Dendritic cell treated with granulocyte-macrophage colony-stimulating factor and Interleukin-4, amounts not matched to agents 40 ng/mL and 50 ng/mL, for 4 days (primary cell): ENCODE data around the gene USP30.

Experiments
- H3K27ac Mint-ChIP-seq: one replicate; pipeline ENCODE4 v1.8.0; 2022; ENCODE audit warnings: mild to moderate bottlenecking, mixed read lengths
- H3K27me3 Mint-ChIP-seq: one replicate; pipeline ENCODE4 v1.8.0; 2022; ENCODE audit warnings: mild to moderate bottlenecking, mixed read lengths
- H3K36me3 Mint-ChIP-seq: one replicate; pipeline ENCODE4 v1.8.0; 2022; ENCODE audit warnings: low read depth, mixed read lengths
- H3K4me1 Mint-ChIP-seq: one replicate; pipeline ENCODE4 v1.8.0; 2022; ENCODE audit warnings: low read depth, mixed read lengths
- H3K4me3 Mint-ChIP-seq: one replicate; pipeline ENCODE4 v1.8.0; 2022; ENCODE audit warnings: mild to moderate bottlenecking, moderate library complexity, mixed read lengths
- H3K9me3 Mint-ChIP-seq: one replicate; pipeline ENCODE4 v1.8.0; 2022; ENCODE audit warnings: mixed read lengths
- intact Hi-C: fragments of 100-400 bp; cut with micrococcal nuclease; formaldehyde crosslinking; loops from one replicate; pipeline ENCODE4 v1.15.0; 2022

USP30 gene

DNA sequence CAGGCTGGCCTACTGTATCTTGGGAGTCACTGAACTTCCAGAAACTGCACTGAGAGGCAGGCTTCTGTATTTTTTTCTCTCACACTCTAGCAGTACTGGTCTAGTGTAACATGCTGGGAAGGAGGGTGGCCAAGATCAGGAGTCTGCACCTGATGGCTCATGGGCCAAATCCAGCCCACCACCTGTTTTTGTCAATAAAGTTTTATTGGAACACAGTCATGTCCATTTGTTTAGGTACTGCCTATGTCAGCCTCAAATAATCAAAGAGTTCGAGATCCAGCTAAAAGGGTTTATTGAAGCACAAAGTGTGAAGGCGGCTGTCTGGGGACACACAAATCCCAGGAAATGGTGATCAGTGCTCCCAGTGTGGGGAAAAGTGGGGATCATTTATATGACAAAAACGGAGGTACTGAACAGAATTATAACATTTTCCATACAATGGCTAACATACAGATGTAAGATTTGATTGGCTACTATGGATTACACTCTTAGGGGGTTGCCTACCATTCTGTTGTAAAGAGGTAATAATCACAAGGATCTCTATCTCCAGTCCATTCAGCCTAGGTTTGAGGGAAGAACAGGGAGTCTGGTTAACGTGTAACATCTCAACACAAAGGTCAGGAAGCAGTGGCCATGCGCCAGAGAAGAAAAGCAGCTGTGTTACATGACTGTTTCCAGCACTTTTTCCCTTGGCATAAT, 12.9 kb downstream of the USP30 start:
- no peak overlapping the region for H3K4me3 Mint-ChIP-seq
- intact Hi-C loops = no loop called here
- H3K4me1 Mint-ChIP-seq = no peaks in the 10 kb centered on the region
- H3K9me3 Mint-ChIP-seq = no peaks in the 10 kb centered on the region
- peaks cover 47% of the 10 kb centered on the region for H3K36me3 Mint-ChIP-seq
- H3K27ac Mint-ChIP-seq = no peak overlapping the region
- H3K27me3 Mint-ChIP-seq = no peaks in the 10 kb centered on the region

DNA sequence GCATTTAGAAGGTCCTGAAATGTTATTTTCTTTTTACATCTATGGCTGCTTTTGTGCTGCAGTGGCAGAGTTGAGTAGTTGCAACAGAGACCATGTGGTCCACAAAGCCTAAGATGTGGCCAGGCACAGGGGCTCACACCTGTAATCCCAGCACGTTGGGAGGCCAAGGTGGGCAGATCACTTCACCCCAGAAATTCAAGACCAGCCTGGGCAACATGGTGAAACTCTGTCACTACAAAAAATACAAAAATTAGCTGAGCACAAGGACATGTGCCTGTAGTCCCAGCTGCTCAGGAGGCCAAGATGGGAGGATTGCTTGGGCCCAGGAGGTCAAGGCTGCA, 13.4 kb downstream of the USP30 start:
- H3K27ac Mint-ChIP-seq = no peak overlapping the region
- no peak overlapping the region for H3K4me3 Mint-ChIP-seq
- intact Hi-C loops = no loop called here
- H3K36me3 Mint-ChIP-seq = peaks cover 52% of the 10 kb centered on the region
- no peaks in the 10 kb centered on the region for H3K9me3 Mint-ChIP-seq
- H3K4me1 Mint-ChIP-seq = no peaks in the 10 kb centered on the region
- no peaks in the 10 kb centered on the region for H3K27me3 Mint-ChIP-seq

GRCh38 chr12:109069307-109070271, 17.2 kb downstream of the USP30 start:
- Mint-ChIP-seq H3K27me3 (no peaks in the 10 kb centered on the region), H3K9me3 (no peaks in the 10 kb centered on the region), H3K27ac (no peak overlapping the region), H3K4me3 (no peak overlapping the region), H3K4me1 (no peaks in the 10 kb centered on the region), H3K36me3 (peaks cover 66% of the 10 kb centered on the region)
- intact Hi-C loops = no loop called here

DNA sequence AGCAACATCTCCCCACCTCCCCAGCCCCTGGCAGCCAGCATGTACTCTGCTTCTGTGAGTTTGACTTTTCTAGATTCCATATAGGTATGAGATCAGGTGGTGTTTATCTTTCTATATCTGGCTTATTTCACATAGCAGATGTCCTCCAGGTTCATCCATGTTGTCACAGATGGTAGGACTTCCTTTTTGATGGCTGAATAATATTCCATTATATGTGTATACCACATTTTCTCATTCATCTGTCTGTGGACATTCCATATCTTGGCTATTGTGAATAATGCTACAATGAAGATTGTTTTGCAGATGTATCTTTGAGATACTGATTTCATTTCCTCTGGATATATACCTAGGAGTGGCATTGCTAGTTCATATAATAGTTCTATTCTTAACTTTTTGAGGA, 22.5 kb downstream of the USP30 start:
- H3K27ac Mint-ChIP-seq = no peak overlapping the region
- H3K4me3 Mint-ChIP-seq = no peak overlapping the region
- H3K27me3 Mint-ChIP-seq = no peaks in the 10 kb centered on the region
- intact Hi-C loops = no loop called here
- H3K9me3 Mint-ChIP-seq = no peaks in the 10 kb centered on the region
- H3K4me1 Mint-ChIP-seq = no peaks in the 10 kb centered on the region
- peaks cover 71% of the 10 kb centered on the region for H3K36me3 Mint-ChIP-seq

GRCh38 chr12:109082751-109083150, 30.4 kb downstream of the USP30 start:
- no peaks in the 10 kb centered on the region for H3K9me3 Mint-ChIP-seq
- no peaks in the 10 kb centered on the region for H3K27me3 Mint-ChIP-seq
- no peaks in the 10 kb centered on the region for H3K4me1 Mint-ChIP-seq
- intact Hi-C loops = no loop called here
- H3K4me3 Mint-ChIP-seq = no peak overlapping the region
- no peak overlapping the region for H3K27ac Mint-ChIP-seq
- H3K36me3 Mint-ChIP-seq = peaks cover 83% of the 10 kb centered on the region

DNA sequence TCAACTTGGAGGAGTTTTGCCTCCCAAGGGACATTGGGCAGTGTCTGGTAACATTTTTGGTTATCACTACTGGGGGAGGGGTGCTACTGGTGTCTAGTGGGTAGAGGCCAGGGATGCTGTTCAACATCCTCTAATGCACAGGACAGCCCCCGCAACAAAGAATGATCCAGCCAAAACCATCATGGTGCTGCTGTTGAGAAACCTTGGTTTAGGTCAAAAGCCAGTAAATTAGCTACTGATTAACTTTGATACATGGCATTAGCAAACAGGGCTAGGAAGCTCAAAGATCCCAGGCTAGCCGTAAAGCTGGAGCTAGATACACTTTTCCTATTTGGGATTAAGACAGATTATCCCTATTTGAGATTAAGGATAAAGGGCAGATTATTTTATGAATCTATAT, 32.0 kb downstream of the USP30 start:
- intact Hi-C loops = no loop called here
- Mint-ChIP-seq H3K27me3 (no peaks in the 10 kb centered on the region), H3K36me3 (peaks cover 82% of the 10 kb centered on the region), H3K9me3 (no peaks in the 10 kb centered on the region), H3K27ac (no peak overlapping the region), H3K4me3 (no peak overlapping the region), H3K4me1 (no peaks in the 10 kb centered on the region)

DNA sequence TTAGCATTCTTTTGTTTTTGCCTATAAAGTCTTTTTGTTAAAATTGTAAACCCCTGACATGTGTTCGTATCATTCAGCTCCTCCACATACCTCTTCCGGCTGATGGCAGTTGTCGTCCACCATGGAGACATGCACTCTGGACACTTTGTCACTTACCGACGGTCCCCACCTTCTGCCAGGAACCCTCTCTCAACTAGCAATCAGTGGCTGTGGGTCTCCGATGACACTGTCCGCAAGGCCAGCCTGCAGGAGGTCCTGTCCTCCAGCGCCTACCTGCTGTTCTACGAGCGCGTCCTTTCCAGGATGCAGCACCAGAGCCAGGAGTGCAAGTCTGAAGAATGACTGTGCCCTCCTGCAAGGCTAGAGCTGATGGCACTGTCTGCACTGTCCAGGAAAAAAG, 33.2 kb downstream of the USP30 start:
- Mint-ChIP-seq H3K9me3 (no peaks in the 10 kb centered on the region), H3K4me1 (no peaks in the 10 kb centered on the region), H3K36me3 (peaks cover 82% of the 10 kb centered on the region), H3K27ac (no peak overlapping the region), H3K4me3 (no peak overlapping the region), H3K27me3 (no peaks in the 10 kb centered on the region)
- intact Hi-C loops = no loop called here

GRCh38 chr12:109087250-109087649, 34.9 kb downstream of the USP30 start:
- H3K27ac Mint-ChIP-seq = no peak overlapping the region
- peaks cover 7% of the 10 kb centered on the region for H3K4me1 Mint-ChIP-seq
- H3K9me3 Mint-ChIP-seq = no peaks in the 10 kb centered on the region
- peaks cover 71% of the 10 kb centered on the region for H3K36me3 Mint-ChIP-seq
- no peak overlapping the region for H3K4me3 Mint-ChIP-seq
- no peaks in the 10 kb centered on the region for H3K27me3 Mint-ChIP-seq
- intact Hi-C loops = no loop called here

- Mint-ChIP-seq H3K4me1 (peaks cover 22% of the 10 kb centered on the region), H3K36me3 (peaks cover 55% of the 10 kb centered on the region)
These were observed 36.4 kb downstream of the USP30 start for GRCh38 chr12:109088818-109089217.

GRCh38 chr12:109089683-109090082, 37.3 kb downstream of the USP30 start:
- intact Hi-C loops = loop anchor here (10.0 kb wide), 4 partner anchors 135 to 475 kb away; partner anchors contain the start of gene DAO
- Mint-ChIP-seq H3K9me3 (no peaks in the 10 kb centered on the region), H3K27me3 (no peaks in the 10 kb centered on the region), H3K36me3 (peaks cover 52% of the 10 kb centered on the region), H3K4me1 (peaks cover 25% of the 10 kb centered on the region), H3K4me3 (no peak overlapping the region), H3K27ac (no peak overlapping the region)

More at GRCh38 chr12:109088818-109089217, 36.4 kb downstream of the USP30 start:
- Mint-ChIP-seq H3K4me3 (no peak overlapping the region), H3K9me3 (no peaks in the 10 kb centered on the region), H3K27me3 (no peaks in the 10 kb centered on the region), H3K27ac (no peak overlapping the region)
- intact Hi-C loops = no loop called here

DNA sequence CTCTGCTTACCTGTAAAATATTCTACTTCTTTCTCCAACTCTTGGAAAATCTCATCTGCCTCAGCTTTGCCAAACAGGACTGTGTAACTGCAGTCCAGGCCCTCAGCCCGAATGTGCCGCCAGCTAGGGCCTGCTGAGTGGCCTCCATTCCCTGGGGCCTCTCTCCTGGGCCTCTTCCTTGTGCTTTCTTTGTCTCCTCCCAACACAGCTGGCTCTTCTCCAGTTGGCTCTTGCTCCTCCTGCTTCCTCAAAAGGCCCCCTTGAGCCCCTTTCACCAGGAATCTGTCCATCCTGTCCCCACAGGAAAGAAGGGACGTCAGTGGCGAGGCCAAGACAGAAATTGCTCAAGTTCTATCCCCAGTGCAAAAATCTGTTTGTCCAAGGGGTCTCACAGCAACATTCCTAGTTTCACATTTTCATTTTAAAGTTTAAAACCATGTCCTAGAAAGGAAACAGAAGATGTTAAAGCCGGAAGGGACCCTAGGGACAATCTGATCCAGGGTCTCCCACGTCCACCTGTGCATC, 40.2 kb downstream of the USP30 start:
- peaks cover 25% of the 10 kb centered on the region for H3K4me1 Mint-ChIP-seq
- H3K9me3 Mint-ChIP-seq = no peaks in the 10 kb centered on the region
- intact Hi-C loops = loop anchor here (1.0 to 10.0 kb wide), 5 partner anchors 40 to 478 kb away; partner anchors contain the start of genes DAO and USP30
- peak overlapping the region; percentile 66 for H3K27ac Mint-ChIP-seq
- H3K27me3 Mint-ChIP-seq = no peaks in the 10 kb centered on the region
- H3K36me3 Mint-ChIP-seq = peaks cover 27% of the 10 kb centered on the region
- H3K4me3 Mint-ChIP-seq = peak overlapping the region; percentile 74

GRCh38 chr12:109093022-109093918, 40.9 kb downstream of the USP30 start, which contains the start of gene ALKBH2:
Gene ALKBH2 (minus strand): TSS chr12:109093472. CDS start chr12:109092786, 686 bp downstream.
- no peaks in the 10 kb centered on the region for H3K9me3 Mint-ChIP-seq
- H3K27me3 Mint-ChIP-seq = no peaks in the 10 kb centered on the region
- peak within 1 kb of the TSS; percentile 74 for H3K4me3 Mint-ChIP-seq
- intact Hi-C loops = loop anchor here (1.0 to 10.0 kb wide), 5 partner anchors 41 to 478 kb away; partner anchors contain the start of genes DAO and USP30
- H3K36me3 Mint-ChIP-seq = peaks cover 27% of the 10 kb centered on the region
- peaks cover 27% of the 10 kb centered on the region for H3K4me1 Mint-ChIP-seq
- peak within 1 kb of the TSS; percentile 66 for H3K27ac Mint-ChIP-seq

DNA sequence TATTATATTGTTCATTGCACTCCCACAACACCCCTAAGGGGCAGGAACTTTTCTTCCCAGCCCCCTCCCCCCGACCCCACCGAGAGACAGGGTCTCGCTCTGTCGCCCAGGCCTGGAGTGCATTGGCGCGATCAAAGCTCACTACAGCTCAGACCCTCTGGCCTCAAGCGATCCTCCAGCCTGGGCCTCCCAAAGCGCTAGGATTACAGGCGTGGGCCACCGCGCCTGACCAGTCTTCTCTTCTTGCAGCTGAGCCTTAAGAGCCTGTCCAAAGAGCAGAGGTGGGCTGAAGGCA, 44.7 kb downstream of the USP30 start:
- intact Hi-C loops = loop anchor here (1.0 to 10.0 kb wide), 5 partner anchors 14 to 482 kb away; partner anchors contain the start of gene DAO
- H3K9me3 Mint-ChIP-seq = no peaks in the 10 kb centered on the region
- peaks cover 40% of the 10 kb centered on the region for H3K4me1 Mint-ChIP-seq
- peaks cover 6% of the 10 kb centered on the region for H3K36me3 Mint-ChIP-seq
- no peak overlapping the region for H3K4me3 Mint-ChIP-seq
- H3K27ac Mint-ChIP-seq = no peak overlapping the region
- no peaks in the 10 kb centered on the region for H3K27me3 Mint-ChIP-seq
